ENCODE results near the gene AKAP8L. TPM values are rescaled to one million over a fixed set of nuclear protein-coding genes. Genes with fewer than 3 reads are reported as not detected.

The AKAP8L gene
- polyA plus RNA-seq, 4 donors = 84.3 to 130 (median 120) TPM

- DNase-seq (ENCODE audit: low read depth in 4 of 4, low spot score in 2 of 4) = no peak
These were observed 17.4 kb upstream of the AKAP8L start for GRCh38 chr19:15436012-15436825.

GRCh38 chr19:15433519-15434069 lies 14.8 kb upstream of the AKAP8L start:
- DNase-seq (ENCODE audit: low read depth in 4 of 4, low spot score in 2 of 4) = no peak

- peak; percentile 58 to 86 (median 72) for DNase-seq (ENCODE audit: low read depth in 4 of 4, low spot score in 2 of 4)
These were observed 14.1 kb upstream of the AKAP8L start for GRCh38 chr19:15432629-15433518.

DNA sequence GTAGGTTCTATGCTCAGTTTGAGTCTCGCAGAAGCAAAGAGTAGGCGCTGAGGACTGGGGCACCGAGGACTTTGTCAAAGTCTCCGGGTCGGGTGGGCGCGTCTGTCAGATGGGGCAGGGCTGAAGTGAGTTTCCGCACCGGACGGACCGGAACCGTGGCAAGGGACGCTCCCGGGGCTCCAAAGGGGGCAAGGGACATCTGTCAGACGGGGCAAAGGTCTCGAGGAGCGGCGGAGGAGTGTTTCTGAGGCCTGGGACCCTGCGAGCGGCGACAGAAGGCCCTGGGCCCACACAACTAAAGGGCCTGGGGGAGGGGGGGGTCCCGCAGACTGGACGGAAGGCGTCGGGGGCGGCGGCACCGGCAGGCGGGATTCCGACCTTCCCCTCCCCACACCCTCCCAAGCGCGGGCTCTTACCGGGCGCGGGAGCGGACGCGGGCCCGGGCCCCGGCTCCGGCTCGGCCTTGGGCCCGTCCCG lies 13.3 kb upstream of the AKAP8L start:
- no peak for DNase-seq (ENCODE audit: low read depth in 4 of 4, low spot score in 2 of 4)

DNA sequence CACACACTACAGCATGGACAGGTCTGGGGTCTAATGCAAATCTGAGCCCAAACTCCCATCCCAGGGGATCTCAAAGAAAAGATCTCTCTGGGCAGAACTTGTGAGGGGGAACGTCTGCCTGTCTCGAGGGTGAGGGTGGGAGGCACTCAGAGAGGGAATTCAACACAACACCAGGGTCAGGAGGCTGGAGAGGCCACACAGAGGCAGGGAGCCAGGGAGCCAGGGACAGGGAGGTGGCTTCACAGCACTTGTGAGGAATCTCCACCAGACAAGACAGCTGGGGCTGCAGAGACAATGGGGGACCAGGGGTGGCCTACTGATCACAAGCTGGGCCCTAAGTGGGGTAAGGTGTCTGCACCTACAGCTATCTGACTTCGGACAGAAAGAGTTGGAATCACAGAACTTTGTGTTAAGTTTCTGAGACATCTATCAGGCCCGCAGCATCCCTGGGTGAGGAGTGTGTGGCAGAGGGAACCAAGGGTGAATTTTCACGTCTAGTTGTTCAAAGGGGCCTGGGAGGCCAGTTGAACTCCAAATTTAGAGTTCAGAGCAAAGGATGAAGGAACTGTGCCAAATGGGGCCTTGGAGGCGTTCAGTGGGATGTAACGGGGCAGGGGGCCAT lies 12.7 kb upstream of the AKAP8L start:
- no peak for DNase-seq (ENCODE audit: low read depth in 4 of 4, low spot score in 2 of 4)

- no peak for DNase-seq (ENCODE audit: low read depth in 4 of 4, low spot score in 2 of 4)
These were observed 11.8 kb upstream of the AKAP8L start for GRCh38 chr19:15430526-15431120.

- no peak for DNase-seq (ENCODE audit: low read depth in 4 of 4, low spot score in 2 of 4)
These were observed 11.2 kb upstream of the AKAP8L start for GRCh38 chr19:15429825-15430467.

DNA sequence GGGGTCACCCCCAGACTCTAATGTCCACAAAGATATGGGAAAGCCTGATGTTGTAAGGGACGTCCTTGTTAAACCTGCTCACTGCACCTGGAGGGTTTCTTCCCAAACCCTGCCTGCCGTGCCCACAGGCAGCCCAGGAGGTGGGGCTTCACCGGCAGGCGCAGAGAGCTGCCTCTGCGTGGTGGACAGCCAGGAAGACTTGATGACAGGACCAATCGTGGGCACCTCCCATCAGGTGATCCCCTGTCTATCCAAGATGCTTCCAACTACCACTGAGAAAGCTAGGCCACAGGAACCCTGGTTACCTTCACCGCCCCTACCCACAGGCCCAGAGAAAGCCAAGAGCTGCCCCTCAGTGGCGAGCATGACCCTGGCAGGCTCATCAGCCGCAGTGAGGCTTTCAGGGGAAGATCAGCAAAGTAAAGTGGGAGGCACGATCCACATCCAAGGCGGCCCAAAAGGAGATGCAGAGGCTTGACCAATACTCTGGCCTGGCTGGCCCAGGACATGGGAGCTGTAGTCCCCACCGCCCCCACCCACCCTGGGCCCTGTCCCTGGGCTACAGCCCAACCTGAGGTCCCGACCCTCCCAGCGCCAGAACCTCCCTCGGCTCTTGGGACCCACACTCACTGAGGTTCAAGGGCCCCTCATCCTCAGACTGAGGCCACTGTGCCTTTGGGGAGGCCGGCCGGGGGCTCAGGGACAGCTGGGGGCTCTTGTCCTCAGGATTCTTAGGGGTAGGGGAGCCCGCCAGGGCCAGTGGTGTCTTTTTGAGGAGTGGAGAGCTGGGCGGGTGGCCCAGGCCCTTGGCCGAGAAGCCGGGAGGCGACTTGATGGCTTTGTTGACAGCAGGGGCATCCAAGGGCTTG lies 10.4 kb upstream of the AKAP8L start:
- no peak for DNase-seq (ENCODE audit: low read depth in 4 of 4, low spot score in 2 of 4)

GRCh38 chr19:15427991-15428471 lies 9.2 kb upstream of the AKAP8L start:
- no peak for DNase-seq (ENCODE audit: low read depth in 4 of 4, low spot score in 2 of 4)

DNA sequence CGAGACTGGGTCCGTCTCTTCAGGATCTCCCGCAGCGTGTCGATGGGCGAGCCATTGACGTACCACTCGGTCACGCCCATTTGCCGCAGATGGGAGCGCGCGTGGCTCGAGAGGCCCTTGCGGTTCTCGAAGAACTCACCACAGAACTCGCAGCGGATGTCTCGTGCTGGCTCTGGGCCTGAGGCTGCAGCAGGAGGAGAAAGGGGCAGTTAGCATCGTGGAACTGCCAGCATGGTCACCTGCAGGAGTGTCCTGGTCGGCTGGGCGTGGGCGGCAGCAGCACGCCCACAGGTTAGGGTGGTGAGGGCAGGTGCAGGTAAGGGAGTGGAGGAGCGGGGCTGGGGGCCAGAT lies 8.5 kb upstream of the AKAP8L start:
- no peak for DNase-seq (ENCODE audit: low read depth in 4 of 4, low spot score in 2 of 4)

GRCh38 chr19:15426485-15427349 lies 7.9 kb upstream of the AKAP8L start:
- no peak for DNase-seq (ENCODE audit: low read depth in 4 of 4, low spot score in 2 of 4)

DNA sequence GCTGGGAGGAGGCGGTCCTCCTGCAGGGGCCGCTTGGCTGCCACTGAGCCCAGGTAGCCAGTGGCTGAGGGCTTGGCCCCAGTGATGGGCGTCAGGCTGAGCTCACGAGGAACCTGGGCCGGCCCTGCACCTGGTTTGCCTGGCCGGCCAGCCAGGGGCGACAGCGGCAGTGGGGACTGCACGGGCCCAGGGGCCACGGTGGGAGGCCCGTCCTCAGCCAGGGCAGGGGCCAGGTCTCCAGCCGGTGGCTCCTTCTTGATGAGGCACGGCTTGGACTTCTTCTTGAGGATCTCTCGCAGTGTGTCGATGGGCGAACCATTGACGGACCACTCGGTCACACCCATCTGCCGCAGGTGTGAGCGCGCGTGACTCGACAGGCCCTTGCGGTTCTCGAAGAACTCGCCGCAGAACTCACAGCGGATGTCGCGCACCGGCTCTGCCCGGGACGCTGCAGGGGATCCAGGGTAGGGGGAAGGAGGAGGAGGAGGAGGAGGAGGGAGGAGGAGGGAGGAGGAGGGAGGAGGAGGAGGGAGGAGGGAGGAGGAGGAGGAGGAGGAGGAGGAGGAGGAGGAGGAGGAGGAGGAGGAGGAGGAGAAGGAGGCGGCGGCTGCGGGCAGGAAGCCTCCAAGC lies 6.6 kb upstream of the AKAP8L start:
- DNase-seq (ENCODE audit: low read depth in 4 of 4, low spot score in 2 of 4) = no peak

DNA sequence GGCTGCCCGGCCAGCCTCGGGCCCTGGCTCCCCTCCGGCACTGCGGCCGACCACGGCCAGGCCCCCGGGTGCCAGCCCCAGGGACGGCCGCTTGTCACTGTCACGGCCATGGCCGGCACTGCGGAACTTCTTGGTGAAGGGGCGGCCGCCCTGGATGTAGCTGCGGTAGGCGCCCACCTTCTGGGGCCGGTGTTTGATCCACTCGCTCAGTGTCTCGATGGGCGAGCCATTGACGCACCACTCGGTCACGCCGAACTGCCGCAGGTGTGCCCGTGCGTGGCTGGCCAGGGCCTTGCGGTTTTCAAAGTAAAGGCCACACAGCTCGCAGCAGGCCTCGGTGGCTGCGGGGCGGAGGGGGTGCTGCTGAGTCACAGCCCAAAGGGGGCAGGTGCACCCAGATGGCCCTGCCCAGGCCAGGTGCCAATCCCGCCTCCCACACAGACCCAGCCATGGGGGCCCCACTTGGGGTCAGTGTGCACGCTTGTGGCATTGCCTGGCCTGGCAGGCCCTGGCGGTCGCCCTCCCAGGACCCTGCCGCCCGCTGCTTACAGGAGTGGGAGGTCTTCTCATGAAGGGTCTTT lies 6.0 kb upstream of the AKAP8L start:
- no peak for DNase-seq (ENCODE audit: low read depth in 4 of 4, low spot score in 2 of 4)

GRCh38 chr19:15424121-15424520 lies 5.3 kb upstream of the AKAP8L start:
- DNase-seq (ENCODE audit: low read depth in 4 of 4, low spot score in 2 of 4) = no peak

DNA sequence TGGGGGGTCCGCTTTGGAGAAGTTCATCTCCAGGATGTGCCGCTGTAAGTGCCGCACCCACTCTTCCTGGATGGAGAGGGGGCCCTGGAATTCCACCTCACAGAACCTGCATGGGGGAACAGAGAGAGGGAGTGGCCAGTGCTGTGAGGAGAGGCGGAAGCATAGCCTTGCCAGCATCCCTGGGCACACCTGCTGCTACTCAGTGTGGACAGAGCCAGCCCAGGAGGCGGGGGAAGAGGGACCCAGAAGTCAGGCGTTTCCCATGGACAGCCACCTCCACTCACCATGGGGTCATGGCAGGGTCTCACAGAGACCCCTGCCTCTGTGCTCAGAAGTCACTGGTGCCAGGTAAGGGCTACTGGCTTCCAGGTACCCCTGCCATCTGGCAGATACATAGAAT lies 4.3 kb upstream of the AKAP8L start:
- no peak for DNase-seq (ENCODE audit: low read depth in 4 of 4, low spot score in 2 of 4)

- DNase-seq (ENCODE audit: low read depth in 4 of 4, low spot score in 2 of 4) = no peak
These were observed 3.7 kb upstream of the AKAP8L start for GRCh38 chr19:15422296-15423075.

Measured in left renal cortex interstitium (tissue), 4 donors.